Measurements from ENCODE around the gene TMCO4. TPM values are rescaled to one million over a fixed set of nuclear protein-coding genes. Genes with fewer than 3 reads are reported as not detected.
"Not testable (repeated sequence)": the region's sequence is repeated elsewhere in the genome, so short reads cannot be mapped to it uniquely, and the experiment has no call there.

Gene TMCO4
- total RNA-seq, result 10 to 100 TPM; 12.6 to 22.2 (median 14.7) TPM
- polyA plus RNA-seq, result 10 to 100 TPM; 23.9 to 25.1 TPM

DNA sequence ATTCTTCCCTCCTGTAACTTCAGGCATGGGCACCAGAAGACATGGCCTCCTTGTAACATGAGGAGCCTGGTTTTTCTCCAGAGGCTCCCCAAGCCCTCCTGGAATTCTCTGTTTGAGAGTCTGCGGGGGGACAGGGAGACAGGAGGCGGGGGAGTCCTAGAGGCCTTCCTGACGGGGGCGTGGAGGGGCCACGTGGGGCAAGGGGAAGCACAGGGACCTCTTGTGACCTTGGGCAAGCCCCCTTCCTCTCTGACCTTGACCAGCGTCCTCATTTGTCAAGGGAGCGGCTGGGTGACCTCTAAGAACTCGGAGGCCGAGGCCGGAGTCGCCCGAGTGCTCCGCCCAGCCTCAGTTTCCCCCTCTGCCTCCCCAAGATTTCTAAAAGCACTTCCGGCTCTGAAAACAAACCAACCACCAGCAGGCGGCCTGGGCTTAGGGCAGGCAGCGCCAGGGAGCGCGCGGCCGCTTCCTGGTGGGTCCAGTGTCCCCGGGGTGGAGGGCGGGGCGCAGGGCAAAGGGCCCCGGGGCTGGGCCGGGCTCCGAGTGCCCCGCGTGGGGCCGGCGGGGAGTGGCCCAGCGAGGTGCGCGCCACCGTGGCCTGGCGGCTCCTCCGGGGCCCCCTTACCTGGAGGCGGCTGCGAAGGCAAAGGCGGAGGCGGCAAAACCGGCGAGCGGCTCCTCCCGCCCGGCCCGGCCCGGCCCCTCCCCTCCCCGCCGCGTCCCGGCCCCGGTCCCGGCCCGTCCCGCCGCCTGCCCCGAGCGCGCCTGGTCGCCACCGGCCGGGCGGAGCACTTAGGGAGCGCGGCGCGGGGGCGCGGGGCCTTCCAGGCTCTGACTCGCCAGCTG is at the start of gene TMCO4:
TSS of gene TMCO4 (minus strand) at position 687 of the 846 bp plus-strand sequence. CDS start 19,158 bp downstream, outside the sequence.
- TF ChIP-seq, protein P1, sequence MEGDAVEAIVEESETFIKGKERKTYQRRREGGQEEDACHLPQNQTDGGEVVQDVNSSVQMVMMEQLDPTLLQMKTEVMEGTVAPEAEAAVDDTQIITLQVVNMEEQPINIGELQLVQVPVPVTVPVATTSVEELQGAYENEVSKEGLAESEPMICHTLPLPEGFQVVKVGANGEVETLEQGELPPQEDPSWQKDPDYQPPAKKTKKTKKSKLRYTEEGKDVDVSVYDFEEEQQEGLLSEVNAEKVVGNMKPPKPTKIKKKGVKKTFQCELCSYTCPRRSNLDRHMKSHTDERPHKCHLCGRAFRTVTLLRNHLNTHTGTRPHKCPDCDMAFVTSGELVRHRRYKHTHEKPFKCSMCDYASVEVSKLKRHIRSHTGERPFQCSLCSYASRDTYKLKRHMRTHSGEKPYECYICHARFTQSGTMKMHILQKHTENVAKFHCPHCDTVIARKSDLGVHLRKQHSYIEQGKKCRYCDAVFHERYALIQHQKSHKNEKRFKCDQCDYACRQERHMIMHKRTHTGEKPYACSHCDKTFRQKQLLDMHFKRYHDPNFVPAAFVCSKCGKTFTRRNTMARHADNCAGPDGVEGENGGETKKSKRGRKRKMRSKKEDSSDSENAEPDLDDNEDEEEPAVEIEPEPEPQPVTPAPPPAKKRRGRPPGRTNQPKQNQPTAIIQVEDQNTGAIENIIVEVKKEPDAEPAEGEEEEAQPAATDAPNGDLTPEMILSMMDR (IDR thresholded peaks at IDR 0.05), result peak in 3 of 4 donors; percentile 9 to 43 (median 20)
- no peaks in the 10 kb centered on the region for H3K27me3 ChIP-seq
- intact Hi-C loops (cut with DNase I), result no loop called here
- H3K36me3 ChIP-seq, result no peaks in the 10 kb centered on the region
- H3K27ac ChIP-seq, result peak within 1 kb of the TSS; percentile 72 to 91 (median 85)
- no peak for FAIRE-seq
- DNase-seq, result peak; percentile 66 to 89 (median 78)
- peaks cover 4 to 6% (median 6%) of the 10 kb centered on the region in 3 donors for H3K4me1 ChIP-seq
- no peaks in the 10 kb centered on the region for H3K9me3 ChIP-seq
- WGBS, 2 donors, result 1 to 2% methylated on average over 42 to 70 of the region's 70 CpGs
- peak within 1 kb of the TSS; percentile 36 to 69 (median 66) for H3K4me3 ChIP-seq
- peak; percentile 86 to 91 (median 88) for ATAC-seq

DNA sequence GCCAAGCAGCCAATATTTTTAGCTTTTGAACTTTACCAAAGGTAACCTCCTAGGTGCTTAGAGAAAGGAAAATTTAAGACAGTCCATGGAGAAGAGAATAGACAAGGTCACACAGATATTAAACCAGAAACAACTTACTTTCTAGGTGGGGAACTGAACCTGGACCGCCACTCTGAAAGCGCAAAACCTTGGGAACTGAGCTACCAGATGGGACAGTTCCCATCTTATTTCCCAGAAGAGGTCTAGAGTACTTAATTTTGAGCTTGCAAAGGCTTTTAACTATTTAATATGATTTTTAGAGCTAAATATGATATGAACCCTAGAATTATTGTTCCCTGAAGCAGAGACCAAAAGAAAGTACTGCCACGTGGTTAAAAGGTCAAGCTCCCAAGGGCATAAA is 49.6 kb upstream of the TMCO4 start:
- 27 to 32% methylated on average over 3 of the region's 3 CpGs for whole genome bisulfite sequencing, 2 donors
- H3K27ac ChIP-seq; H3K4me1 ChIP-seq; H3K4me3 ChIP-seq; H3K36me3 ChIP-seq; H3K9me3 ChIP-seq; FAIRE-seq; H3K27me3 ChIP-seq; intact Hi-C loops (cut with DNase I): not testable (repeated sequence)
- ATAC-seq (peak in 2 of 4 donors; percentile 72 to 74), DNase-seq (peak in 1 of 6 donors; percentile 31)

DNA sequence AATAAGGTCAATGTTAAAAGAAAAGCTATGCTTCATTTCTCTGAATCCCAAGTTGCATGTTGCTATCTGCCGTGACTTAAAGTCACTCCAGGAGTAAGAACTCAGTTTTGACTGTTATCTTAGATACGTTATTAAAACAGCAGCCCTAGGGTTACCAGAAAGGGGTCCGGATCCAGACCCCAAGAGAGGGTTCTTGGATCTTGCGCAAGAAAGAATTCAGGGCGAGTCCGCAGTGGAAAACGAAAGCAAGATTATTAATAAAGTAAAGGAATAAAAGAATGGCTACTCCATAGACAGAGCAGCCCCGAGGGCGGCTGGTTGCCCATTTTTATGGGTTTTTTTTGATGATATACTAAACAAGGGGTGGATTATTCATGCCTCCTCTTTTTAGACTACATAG is 47.6 kb upstream of the TMCO4 start:
- H3K36me3 ChIP-seq; H3K27ac ChIP-seq; intact Hi-C loops (cut with DNase I); DNase-seq; H3K4me3 ChIP-seq; H3K27me3 ChIP-seq; H3K9me3 ChIP-seq; H3K4me1 ChIP-seq; FAIRE-seq; ATAC-seq: not testable (repeated sequence)
- WGBS, 2 donors, result 91 to 93% methylated on average over 9 of the region's 9 CpGs

DNA sequence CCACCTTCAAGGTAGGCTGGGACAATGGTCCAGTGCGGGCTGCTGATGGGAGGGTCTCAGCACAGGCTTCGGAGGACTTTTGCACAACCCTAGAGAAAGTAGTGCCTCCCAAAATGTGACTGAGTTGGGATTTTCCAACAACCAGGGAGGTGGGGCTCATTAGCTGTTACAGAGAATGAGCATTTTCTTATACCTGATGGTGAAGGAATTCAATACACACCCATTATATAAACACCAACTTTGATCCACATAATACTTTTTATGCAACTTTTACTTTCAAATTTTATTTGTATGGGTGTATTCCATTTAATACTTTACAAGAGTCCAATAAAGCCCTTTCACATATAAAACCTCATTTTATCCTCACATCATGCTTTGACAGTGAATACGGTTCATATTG is 46.6 kb upstream of the TMCO4 start:
- no peak overlapping the region for H3K27ac ChIP-seq

DNA sequence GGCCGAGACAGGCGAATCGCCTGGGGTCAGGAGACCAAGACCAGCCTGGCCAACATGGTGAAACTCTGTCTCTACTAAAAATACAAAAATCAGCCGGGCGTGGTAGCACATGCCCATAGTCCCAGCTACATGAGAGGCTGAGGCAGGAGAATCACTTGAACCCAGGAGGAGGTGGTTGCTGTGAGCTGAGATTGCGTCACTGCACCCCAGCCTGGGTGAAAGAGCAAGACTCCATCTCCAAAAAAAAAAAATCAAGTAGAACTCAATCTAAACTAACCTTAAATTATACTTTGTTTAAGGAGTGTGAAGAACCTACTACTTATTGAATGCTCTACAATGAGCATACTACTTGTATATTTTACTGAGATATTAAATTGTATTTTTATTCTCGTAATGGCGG is 45.8 kb upstream of the TMCO4 start:
- TF ChIP-seq, protein P1 (IDR thresholded peaks at IDR 0.05), result no peak
- FAIRE-seq (no peak), DNase-seq (no peak), ATAC-seq (no peak)
- WGBS, 2 donors, result 95 to 99% methylated on average over 8 of the region's 8 CpGs
- Histone ChIP-seq H3K4me1 (no peaks in the 10 kb centered on the region), H3K27me3 (no peaks in the 10 kb centered on the region), H3K4me3 (no peak overlapping the region), H3K9me3 (no peaks in the 10 kb centered on the region), H3K27ac (no peak overlapping the region), H3K36me3 (no peaks in the 10 kb centered on the region)
- intact Hi-C loops (cut with DNase I), result no loop called here

More for the DNA sequence above, 46.6 kb upstream of the TMCO4 start:
- TF ChIP-seq, protein P1 (IDR thresholded peaks at IDR 0.05), result no peak
- WGBS, 2 donors, result 97 to 100% methylated on average over 3 of the region's 3 CpGs
- no peak overlapping the region for H3K4me3 ChIP-seq
- FAIRE-seq, result peak; percentile 23
- H3K27me3 ChIP-seq, result no peaks in the 10 kb centered on the region
- intact Hi-C loops (cut with DNase I), result no loop called here
- DNase-seq, result no peak
- H3K4me1 ChIP-seq, result no peaks in the 10 kb centered on the region
- no peaks in the 10 kb centered on the region for H3K9me3 ChIP-seq
- H3K36me3 ChIP-seq, result no peaks in the 10 kb centered on the region
- ATAC-seq, result no peak
